GM19238 (cell line): ENCODE results near the gene SSBP3.

ENCODE experiments used
- DNase-seq: peaks from one replicate; pipeline ENCODE4 v3.0.0; 2011; ENCODE audit warnings: low spot score; ENCODE audit not compliant: insufficient read length

SSBP3 gene

DNA sequence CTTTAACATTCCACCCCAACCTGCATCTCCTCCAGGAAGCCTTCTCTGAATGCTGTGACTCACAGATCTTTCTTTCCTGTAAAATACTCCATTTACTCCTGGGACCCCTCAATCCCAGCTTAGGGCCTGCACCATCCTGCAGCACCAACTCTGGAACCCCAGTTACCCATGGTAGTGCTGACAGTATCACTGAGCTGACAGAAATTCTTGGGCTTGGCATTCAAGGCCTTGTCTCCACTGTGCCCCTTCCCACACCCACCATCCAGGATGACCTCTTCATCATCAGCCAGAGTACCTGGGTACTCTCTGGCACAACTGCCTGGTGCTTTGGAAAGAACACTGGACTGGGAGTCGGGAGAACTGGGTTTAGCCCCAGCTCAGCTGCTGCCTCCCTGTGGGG, 214.7 kb downstream of the SSBP3 start:
- no peak for DNase-seq

DNA sequence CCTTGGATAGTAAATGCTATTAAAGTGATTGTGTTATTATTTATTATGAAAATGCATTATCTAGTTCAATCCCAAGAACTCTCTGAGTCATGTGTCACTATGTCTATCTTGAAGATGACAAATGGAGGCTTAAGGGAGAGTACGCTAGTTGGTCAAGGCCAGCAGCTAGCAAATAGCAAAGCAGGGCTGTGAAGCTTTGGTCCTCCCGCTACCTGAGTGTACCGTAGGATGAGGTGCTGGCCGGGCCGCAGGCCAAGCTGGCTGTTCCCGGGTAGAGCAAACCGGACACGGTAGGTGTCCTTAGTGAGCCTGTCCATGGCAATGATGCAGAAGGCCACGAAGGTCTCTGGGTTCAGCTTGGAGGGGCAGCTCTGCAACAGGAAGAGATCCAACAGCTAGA, 215.7 kb downstream of the SSBP3 start:
- DNase-seq = no peak

DNA sequence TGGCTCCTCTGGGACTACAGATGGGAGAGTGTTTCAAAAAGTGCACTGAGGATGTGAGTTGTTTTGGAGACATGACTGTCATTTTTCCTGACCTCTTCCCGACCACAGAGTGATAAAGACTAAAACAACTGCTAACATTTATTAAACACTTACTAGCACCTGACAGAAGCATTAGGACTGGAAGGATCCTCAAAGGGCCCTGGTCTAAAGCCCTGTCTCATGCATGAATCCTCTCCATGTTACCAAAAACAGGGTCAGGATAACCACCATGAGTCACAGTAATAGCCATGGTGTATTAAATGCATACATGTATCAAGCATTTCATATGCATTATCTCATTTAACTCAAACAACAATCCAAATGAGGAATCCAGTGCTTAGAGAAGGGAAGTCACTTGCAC, 217.9 kb downstream of the SSBP3 start:
- no peak for DNase-seq

DNA sequence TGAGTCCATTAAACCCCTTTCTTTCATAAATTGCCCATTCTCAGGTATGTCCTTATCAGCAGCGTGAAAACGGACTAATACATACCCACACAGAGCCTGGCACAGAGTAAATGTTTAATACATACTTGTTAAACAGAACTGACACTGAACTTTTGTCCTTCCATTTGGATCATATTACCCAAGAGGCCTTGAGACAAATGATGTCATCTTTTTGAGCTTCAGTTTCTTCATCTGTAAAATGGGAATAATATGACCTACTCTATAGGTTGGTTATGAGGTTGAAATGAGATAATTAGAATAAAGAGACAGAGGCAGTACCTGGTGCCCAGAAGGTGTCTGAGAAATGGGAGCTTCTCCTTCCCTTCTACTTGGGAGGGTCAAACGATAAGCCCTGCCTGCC, 220.1 kb downstream of the SSBP3 start:
- DNase-seq = no peak

DNA sequence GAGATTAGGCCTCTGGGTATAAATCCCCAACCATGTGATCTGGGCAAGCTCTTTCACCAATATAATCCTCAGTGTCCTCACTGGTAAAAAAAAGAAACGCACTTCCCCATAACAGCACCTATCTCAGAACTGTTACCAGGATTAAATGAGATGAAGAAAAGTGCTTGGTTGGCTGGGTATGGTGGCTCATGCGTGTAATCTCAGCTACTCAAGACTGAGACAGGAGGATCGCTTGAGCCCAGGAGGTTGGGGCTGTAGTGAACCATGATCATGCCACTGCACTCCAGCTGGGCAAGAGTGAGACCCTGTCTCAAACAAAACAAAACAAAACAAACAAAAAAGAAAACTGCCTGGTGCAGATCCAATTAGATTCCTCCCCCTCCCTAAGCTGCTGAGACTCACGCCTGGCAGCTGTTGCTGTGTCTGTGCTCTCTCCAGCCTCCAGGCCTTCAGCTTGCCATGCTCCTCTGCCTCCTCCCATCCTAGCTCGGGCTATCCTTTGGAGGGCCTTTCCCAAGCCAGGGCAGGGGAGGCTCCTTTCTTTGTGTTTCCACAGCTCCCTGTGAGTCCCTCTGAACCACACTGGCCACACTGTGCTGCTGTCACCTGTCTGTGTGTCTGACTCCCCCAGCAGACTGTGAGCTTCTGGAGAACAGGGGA, 225.4 kb downstream of the SSBP3 start:
- no peak for DNase-seq

DNA sequence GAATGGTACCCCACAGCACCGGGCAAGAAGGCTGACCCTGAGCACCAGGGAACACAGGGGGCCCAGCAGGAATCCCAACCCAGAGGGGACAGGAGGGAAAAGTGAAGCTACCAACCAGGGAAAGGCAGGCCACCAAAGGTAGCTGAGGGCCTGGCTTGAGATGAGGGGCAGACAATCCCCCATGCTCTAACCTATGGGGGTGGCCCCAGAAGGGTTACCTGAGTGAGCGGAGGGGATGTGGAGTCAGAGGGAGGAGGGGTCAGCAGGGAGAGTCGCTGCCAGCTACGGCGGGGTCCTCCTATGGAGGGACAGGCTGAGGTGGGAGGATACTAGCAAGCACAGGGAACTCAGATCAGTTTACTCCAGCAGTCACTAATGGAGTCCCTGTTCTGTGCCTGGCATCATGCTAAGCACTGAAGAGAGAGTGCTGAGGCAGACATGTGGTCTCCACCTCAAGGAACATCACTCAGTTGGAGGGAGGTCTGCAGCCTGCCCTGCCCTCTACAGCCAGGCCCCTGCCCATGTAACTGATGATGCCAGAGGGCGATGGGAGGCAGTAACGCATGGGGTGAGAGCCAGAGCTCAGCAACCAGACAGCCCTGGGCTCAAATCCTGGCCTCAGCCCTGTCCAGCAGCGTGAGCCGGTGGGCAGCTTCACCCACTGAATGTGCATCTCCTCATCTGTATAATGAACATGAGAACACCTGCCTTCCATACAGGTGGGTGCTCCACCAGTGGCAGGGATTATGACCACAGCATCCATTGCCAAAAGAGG, 227.7 kb downstream of the SSBP3 start:
- no peak for DNase-seq

DNA sequence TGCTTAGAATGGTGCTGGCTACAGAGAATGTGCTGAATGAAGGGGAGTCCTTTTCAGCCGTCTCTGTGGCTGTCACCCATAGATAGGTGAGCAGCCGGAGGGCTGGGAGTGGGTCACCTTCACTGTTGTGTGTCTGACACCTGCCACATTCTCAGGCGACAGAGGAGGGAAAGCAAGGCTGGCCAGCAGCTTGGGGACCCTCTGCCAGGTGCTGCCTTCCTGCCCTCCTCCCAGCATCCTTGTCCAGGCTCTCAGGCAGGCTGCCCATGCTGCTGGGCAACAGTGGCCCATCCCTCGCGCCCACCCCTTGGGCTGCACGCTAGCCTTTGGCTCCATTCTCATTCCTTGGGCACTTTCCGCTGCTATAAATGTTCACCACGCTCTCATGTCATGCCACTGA, 228.5 kb downstream of the SSBP3 start:
- DNase-seq = no peak

DNA sequence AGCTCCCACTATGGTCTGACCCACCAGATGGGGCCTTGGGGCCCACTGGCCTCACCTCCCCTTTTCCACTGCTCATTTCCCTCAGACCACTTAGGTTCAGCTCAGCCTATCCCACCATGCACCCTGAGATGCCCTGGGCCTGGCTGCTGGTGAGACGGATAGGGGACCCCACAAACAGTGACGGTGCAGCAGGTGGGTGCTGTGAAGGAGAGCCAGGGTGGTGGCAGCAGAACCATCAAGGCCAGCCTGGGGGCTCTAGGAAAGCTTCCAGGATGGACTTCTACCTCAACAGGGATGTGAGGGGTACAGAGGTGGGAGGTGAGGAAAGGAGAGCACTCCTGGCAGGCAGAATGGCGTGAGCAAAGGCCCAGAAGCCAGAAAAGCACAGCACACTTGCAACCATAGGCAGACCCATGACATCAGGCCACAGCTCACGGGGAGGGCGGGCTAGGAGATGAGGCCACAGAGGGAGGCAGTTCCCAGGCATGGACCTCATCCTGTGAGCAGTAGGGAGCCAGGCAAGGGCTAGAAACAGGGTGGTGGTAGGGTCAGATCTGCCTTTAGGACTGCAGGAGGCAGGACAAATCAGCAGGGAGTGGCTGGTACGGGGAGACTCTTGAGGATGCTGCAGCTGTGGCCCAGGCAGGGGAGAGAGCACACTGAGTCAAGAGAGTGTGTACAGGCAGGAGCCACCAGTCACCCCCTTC, 229.4 kb downstream of the SSBP3 start:
- DNase-seq = no peak
